ENCODE measurements around the gene RFTN2.
A peak's percentile ranks its signal among the peaks of the same experiment; 100 is the strongest.

Gene RFTN2

DNA sequence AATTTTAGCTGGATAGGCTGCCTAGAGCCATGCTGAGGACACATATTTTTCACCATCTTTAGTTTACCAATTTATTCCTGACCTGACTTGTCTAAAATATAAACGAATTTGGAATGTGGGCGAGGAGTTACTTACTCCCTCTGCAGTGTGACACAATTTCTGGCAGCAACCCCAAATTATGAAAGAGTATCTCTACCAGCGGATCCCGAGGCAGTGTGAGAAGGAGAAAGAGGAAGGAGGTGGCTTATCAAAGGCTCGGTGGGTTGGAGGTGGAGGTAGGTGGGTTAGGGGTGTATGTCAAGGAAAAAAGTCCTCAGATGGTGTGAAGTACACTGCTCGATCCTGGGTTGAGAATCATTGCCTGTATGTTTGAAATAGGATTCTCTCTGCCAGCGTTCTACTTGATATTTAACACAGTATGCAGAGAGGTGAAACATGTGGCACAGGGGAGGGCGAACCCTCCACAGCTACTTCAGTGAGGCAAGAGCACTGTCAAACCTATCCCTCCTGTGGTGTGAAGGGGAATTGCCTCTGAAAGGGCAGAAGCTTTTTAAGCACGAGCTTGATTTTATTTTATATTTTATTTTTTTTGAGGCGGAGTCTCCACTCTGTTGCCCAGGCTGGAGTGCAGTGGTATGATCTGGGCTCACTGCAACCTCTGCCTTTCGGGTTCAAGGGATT lies 76.0 kb downstream of the RFTN2 start:
- TF ChIP-seq, protein P1, sequence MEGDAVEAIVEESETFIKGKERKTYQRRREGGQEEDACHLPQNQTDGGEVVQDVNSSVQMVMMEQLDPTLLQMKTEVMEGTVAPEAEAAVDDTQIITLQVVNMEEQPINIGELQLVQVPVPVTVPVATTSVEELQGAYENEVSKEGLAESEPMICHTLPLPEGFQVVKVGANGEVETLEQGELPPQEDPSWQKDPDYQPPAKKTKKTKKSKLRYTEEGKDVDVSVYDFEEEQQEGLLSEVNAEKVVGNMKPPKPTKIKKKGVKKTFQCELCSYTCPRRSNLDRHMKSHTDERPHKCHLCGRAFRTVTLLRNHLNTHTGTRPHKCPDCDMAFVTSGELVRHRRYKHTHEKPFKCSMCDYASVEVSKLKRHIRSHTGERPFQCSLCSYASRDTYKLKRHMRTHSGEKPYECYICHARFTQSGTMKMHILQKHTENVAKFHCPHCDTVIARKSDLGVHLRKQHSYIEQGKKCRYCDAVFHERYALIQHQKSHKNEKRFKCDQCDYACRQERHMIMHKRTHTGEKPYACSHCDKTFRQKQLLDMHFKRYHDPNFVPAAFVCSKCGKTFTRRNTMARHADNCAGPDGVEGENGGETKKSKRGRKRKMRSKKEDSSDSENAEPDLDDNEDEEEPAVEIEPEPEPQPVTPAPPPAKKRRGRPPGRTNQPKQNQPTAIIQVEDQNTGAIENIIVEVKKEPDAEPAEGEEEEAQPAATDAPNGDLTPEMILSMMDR (IDR thresholded peaks at IDR 0.05; ENCODE audit: insufficient read depth, low read length): peak; percentile 27
- TF ChIP-seq, protein P2, sequence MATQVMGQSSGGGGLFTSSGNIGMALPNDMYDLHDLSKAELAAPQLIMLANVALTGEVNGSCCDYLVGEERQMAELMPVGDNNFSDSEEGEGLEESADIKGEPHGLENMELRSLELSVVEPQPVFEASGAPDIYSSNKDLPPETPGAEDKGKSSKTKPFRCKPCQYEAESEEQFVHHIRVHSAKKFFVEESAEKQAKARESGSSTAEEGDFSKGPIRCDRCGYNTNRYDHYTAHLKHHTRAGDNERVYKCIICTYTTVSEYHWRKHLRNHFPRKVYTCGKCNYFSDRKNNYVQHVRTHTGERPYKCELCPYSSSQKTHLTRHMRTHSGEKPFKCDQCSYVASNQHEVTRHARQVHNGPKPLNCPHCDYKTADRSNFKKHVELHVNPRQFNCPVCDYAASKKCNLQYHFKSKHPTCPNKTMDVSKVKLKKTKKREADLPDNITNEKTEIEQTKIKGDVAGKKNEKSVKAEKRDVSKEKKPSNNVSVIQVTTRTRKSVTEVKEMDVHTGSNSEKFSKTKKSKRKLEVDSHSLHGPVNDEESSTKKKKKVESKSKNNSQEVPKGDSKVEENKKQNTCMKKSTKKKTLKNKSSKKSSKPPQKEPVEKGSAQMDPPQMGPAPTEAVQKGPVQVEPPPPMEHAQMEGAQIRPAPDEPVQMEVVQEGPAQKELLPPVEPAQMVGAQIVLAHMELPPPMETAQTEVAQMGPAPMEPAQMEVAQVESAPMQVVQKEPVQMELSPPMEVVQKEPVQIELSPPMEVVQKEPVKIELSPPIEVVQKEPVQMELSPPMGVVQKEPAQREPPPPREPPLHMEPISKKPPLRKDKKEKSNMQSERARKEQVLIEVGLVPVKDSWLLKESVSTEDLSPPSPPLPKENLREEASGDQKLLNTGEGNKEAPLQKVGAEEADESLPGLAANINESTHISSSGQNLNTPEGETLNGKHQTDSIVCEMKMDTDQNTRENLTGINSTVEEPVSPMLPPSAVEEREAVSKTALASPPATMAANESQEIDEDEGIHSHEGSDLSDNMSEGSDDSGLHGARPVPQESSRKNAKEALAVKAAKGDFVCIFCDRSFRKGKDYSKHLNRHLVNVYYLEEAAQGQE (IDR thresholded peaks at IDR 0.05; ENCODE audit: insufficient replicate concordance, low read depth): peak; percentile 15
- TF ChIP-seq SPI1 (IDR thresholded peaks at IDR 0.05; ENCODE audit: borderline replicate concordance, low read depth) (peak; percentile 51; the same call in 1 of the 2 replicates), GABPA (IDR thresholded peaks at IDR 0.05; ENCODE audit: low read depth) (no peak), POLR2AphosphoS5 (IDR thresholded peaks at IDR 0.05; ENCODE audit: low read depth) (no peak)
- H3K4me3 ChIP-seq (replicated peaks; ENCODE audit: insufficient read depth, low read length): peak overlapping the region; percentile 9
- peak; percentile 77 to 89 for DNase-seq (ENCODE audit: low read depth in 1 of 2, low spot score in 1 of 2)
- H3K27me3 ChIP-seq (ENCODE audit: insufficient read depth, poor library complexity, severe bottlenecking): no peaks in the 10 kb centered on the region
- H3K27ac ChIP-seq (replicated peaks): peak overlapping the region; percentile 36

DNA sequence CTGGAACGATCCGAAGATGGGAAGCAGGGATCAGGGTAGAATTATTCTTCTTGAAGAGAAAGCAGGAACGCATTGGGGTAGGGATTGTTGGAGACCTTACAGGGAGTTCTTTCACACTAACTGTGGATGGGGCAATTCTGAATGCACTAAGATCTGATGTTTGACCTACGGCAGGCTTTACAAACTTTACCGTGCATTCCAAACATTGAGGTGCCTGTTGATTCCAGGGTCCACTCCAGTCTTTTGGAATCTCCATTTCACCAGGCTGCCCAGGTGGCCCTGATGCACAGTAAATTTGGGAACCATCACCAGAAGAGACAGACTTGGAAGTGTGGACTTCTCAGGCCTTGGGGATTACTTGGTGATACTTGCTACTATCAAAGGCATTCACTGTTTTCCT lies 76.9 kb downstream of the RFTN2 start:
- no peak for DNase-seq (ENCODE audit: low read depth in 1 of 2, low spot score in 1 of 2)

DNA sequence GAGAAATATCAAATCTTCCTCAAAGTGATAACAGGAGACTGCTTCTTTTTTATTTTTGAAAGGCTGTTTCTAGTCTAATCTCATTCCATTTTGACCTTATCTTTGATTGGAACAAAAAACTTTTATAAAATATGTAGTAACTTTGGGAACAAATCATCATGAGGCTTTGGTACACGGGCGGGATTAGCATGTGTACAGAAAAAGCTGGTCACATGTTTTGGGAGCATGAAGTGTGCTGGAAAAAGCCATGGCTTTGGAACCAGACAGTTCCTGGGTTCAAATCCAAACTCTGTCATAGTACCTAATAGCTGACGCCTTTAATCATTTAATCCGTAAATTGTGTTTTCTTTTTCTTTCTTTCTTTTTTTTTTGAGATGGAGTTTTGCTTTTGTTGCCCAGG lies 78.2 kb downstream of the RFTN2 start:
- TF ChIP-seq SPI1 (IDR thresholded peaks at IDR 0.05; ENCODE audit: borderline replicate concordance, low read depth) (no peak), GABPA (IDR thresholded peaks at IDR 0.05; ENCODE audit: low read depth) (no peak), POLR2AphosphoS5 (IDR thresholded peaks at IDR 0.05; ENCODE audit: low read depth) (no peak)
- TF ChIP-seq, protein P1 (IDR thresholded peaks at IDR 0.05; ENCODE audit: insufficient read depth, low read length): no peak
- TF ChIP-seq, protein P2 (IDR thresholded peaks at IDR 0.05; ENCODE audit: insufficient replicate concordance, low read depth): no peak
- H3K27me3 ChIP-seq (ENCODE audit: insufficient read depth, poor library complexity, severe bottlenecking): no peaks in the 10 kb centered on the region
- H3K27ac ChIP-seq (replicated peaks): no peak overlapping the region
- H3K4me3 ChIP-seq (replicated peaks; ENCODE audit: insufficient read depth, low read length): no peak overlapping the region
- DNase-seq (ENCODE audit: low read depth in 1 of 2, low spot score in 1 of 2): no peak

More for the DNA sequence above, 76.9 kb downstream of the RFTN2 start:
- Histone ChIP-seq H3K27me3 (ENCODE audit: insufficient read depth, poor library complexity, severe bottlenecking) (no peaks in the 10 kb centered on the region), H3K27ac (replicated peaks) (no peak overlapping the region), H3K4me3 (replicated peaks; ENCODE audit: insufficient read depth, low read length) (no peak overlapping the region)
- TF ChIP-seq SPI1 (IDR thresholded peaks at IDR 0.05; ENCODE audit: borderline replicate concordance, low read depth) (no peak), GABPA (IDR thresholded peaks at IDR 0.05; ENCODE audit: low read depth) (no peak), POLR2AphosphoS5 (IDR thresholded peaks at IDR 0.05; ENCODE audit: low read depth) (no peak)
- TF ChIP-seq, protein P2 (IDR thresholded peaks at IDR 0.05; ENCODE audit: insufficient replicate concordance, low read depth): no peak
- TF ChIP-seq, protein P1 (IDR thresholded peaks at IDR 0.05; ENCODE audit: insufficient read depth, low read length): no peak
